Measurements from ENCODE around the gene PEX26.

GRCh38 chr22:18056807-18057474, 20.8 kb upstream of the PEX26 start:
- TF ChIP-seq CTCF (IDR thresholded peaks at IDR 0.05) (no peak), POLR2A (IDR thresholded peaks at IDR 0.05) (no peak)
